NT2/D1 (cell line): ENCODE results near the gene GOT2.
"Not testable (repeated sequence)": the region's sequence is repeated elsewhere in the genome, so short reads cannot be mapped to it uniquely, and the experiment has no call there.

Experiments used
- SUZ12 ChIP-seq: IDR thresholded peaks from 2 replicates; pipeline ENCODE4 v1.6.1; 2011; ENCODE audit not compliant: insufficient read length, insufficient read depth; ENCODE audit errors: extremely low read depth
- YY1 ChIP-seq: IDR thresholded peaks from 2 replicates; pipeline ENCODE4 v1.6.1; 2011; ENCODE audit not compliant: insufficient read length, insufficient read depth
- ZNF274 ChIP-seq: IDR thresholded peaks from 2 replicates; pipeline ENCODE4 v1.6.1; 2011; ENCODE audit warnings: mild to moderate bottlenecking, low read depth, low read length

GRCh38 chr16:58736341-58736740 is 2.2 kb upstream of the GOT2 start:
- TF ChIP-seq ZNF274, YY1, SUZ12: not testable (repeated sequence)
